SK-N-MC (cell line): ENCODE results near the gene GGTLC3.
"Not testable (repeated sequence)": the region's sequence is repeated elsewhere in the genome, so short reads cannot be mapped to it uniquely, and the experiment has no call there.

Experiments used
- EZH2 ChIP-seq: fragments of 200-600 bp; sonication (generic); IDR thresholded peaks from one replicate; pipeline ENCODE4 v1.6.1; 2017; ENCODE audit warnings: antibody characterized with exemption
- FOXP2 ChIP-seq: optimal IDR thresholded peaks from 2 replicates; pipeline ENCODE3; 2011; ENCODE audit warnings: mild to moderate bottlenecking, moderate library complexity; ENCODE audit not compliant: insufficient read depth; ENCODE audit errors: extremely low read length, control extremely low read depth
- POLR2AphosphoS5 ChIP-seq: IDR thresholded peaks from 2 replicates; pipeline ENCODE4 v1.6.1; 2012; ENCODE audit warnings: mild to moderate bottlenecking, low read depth, low read length, borderline replicate concordance

DNA sequence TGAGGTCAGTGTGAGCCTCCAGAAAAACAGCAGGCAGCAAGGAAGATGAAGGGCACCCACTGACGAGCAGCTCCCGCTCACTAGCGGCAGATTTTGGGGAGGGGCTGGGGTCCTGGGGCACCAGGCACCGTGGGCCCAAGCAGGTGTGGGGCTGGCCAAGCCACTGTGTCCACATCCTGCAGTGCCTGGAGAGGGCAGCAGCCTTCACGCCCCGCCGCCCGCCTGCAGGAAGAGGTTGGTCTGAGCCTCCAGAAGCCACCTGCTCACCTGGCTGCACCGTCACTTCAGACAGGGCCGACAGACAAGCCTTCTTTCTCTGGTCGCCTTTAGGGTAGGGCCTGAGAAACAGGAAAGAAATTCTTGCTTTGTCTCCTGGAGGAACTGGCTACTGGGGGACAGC is 25.4 kb upstream of the GGTLC3 start:
- not testable (repeated sequence) for TF ChIP-seq POLR2AphosphoS5, EZH2, FOXP2
